ENCODE results near the gene SGPL1. TPM values are rescaled to one million over a fixed set of nuclear protein-coding genes. Genes with fewer than 3 reads are reported as not detected.

The SGPL1 gene
- total and polyA plus RNA-seq, 2 experiments from 2014 or later: 12.0 to 42.7 TPM

- H3F3A ChIP-seq (replicated peaks; ENCODE audit: low read depth): no peaks in the 10 kb centered on the region
- no peaks in the 10 kb centered on the region for H3K27me3 ChIP-seq (ENCODE audit: insufficient read depth)
- Mint-ChIP-seq H3K4me1 (0 out of 3 replicates have a peak, but pooled peaks cover 4% of the 10 kb centered on the region), H3K27me3 (ENCODE audit: insufficient read depth, low read depth, poor library complexity) (peaks cover 10% of the 10 kb centered on the region), H3K27ac (no peak overlapping the region), H3K9me3 (no peaks in the 10 kb centered on the region), H3K36me3 (ENCODE audit: low read depth) (no peaks in the 10 kb centered on the region), H3K4me3 (no peak overlapping the region)
- ATAC-seq (no peak), DNase-seq (ENCODE audit: low spot score) (no peak)
- H3K4me3 ChIP-seq: no peak overlapping the region
- no peak overlapping the region for H3K27ac ChIP-seq (ENCODE audit: low read depth)
- TF ChIP-seq STAT1 (IDR thresholded peaks at IDR 0.05; ENCODE audit: unreplicated experiment) (no peak), EZH2 (IDR thresholded peaks at IDR 0.05; ENCODE audit: low read depth, unreplicated experiment) (no peak), CREB1 (CRISPR knock-in tag; IDR thresholded peaks at IDR 0.05; ENCODE audit: low read depth) (no peak), POLR2AphosphoS5 (IDR thresholded peaks at IDR 0.05; ENCODE audit: low read depth) (no peak), ZNF462 (CRISPR knock-in tag; IDR thresholded peaks at IDR 0.05) (no peak), REST (IDR thresholded peaks at IDR 0.05; ENCODE audit: unreplicated experiment) (no peak), ZNF114 (CRISPR knock-in tag; IDR thresholded peaks at IDR 0.05) (no peak), JUNB (IDR thresholded peaks at IDR 0.05; ENCODE audit: unreplicated experiment) (no peak), ZNF331 (CRISPR knock-in tag; IDR thresholded peaks at IDR 0.05; ENCODE audit: low read depth) (no peak), EZH2phosphoT487 (IDR thresholded peaks at IDR 0.05; ENCODE audit: unreplicated experiment) (no peak), CTCF (conservative IDR thresholded peaks at IDR 0.05; ENCODE audit: low read depth in 2 of 2) (no peak), NANOG (IDR thresholded peaks at IDR 0.05; ENCODE audit: borderline replicate concordance) (no peak), ETS1 (IDR thresholded peaks at IDR 0.05) (no peak)
- no peak overlapping the region for H3K4me2 ChIP-seq
- H3K36me3 ChIP-seq (ENCODE audit: insufficient read depth): no peaks in the 10 kb centered on the region
- no peaks in the 10 kb centered on the region for H4K20me1 ChIP-seq (replicated peaks; ENCODE audit: insufficient read depth)
- H2AFZ ChIP-seq: no peak overlapping the region
- no peaks in the 10 kb centered on the region for H3K79me2 ChIP-seq (replicated peaks; ENCODE audit: insufficient read depth)
- no peaks in the 10 kb centered on the region for H3K9me2 ChIP-seq (ENCODE audit: insufficient read depth)
- H3K4me1 ChIP-seq (ENCODE audit: insufficient read depth): no peaks in the 10 kb centered on the region
These were observed 90.5 kb downstream of the SGPL1 start for GRCh38 chr10:70906031-70906783.

All from GM23338 (cell line).